ENCODE data around the gene IRGQ.
"Not testable (repeated sequence)": the region's sequence is repeated elsewhere in the genome, so short reads cannot be mapped to it uniquely, and the experiment has no call there.

Gene IRGQ

GRCh38 chr19:43595999-43596841 is at the start of gene IRGQ, which contains the start of gene ZNF576:
TSS of gene IRGQ (minus strand) at chr19:43596134. CDS start at chr19:43595338, 796 bp downstream.
TSS of gene ZNF576 (plus strand) at chr19:43596595. CDS start at chr19:43597109, 514 bp downstream.
- DNase-seq: peak; percentile 100

GRCh38 chr19:43644181-43644580 is 48.2 kb upstream of the IRGQ start:
- DNase-seq: no peak

GRCh38 chr19:43643326-43643725 is 47.4 kb upstream of the IRGQ start:
- DNase-seq: no peak

GRCh38 chr19:43642531-43642930 is 46.6 kb upstream of the IRGQ start:
- no peak for DNase-seq

- no peak for DNase-seq
Measured at GRCh38 chr19:43641333-43641732, 45.4 kb upstream of the IRGQ start.

- DNase-seq: no peak
Measured at GRCh38 chr19:43640424-43640757, 44.5 kb upstream of the IRGQ start.

- peak; percentile 49 for DNase-seq
Measured at GRCh38 chr19:43639519-43640423, 43.8 kb upstream of the IRGQ start, which contains the start of gene CADM4. TSS of gene CADM4 (minus strand) at chr19:43639850. CDS start at chr19:43639790, 60 bp downstream.

- no peak for DNase-seq
Measured at GRCh38 chr19:43638995-43639518, 43.1 kb upstream of the IRGQ start.

GRCh38 chr19:43638214-43638994 is 42.5 kb upstream of the IRGQ start:
- DNase-seq: no peak

GRCh38 chr19:43636121-43636683 is 40.3 kb upstream of the IRGQ start:
- no peak for DNase-seq

- DNase-seq: not testable (repeated sequence)
Measured at GRCh38 chr19:43635561-43635940, 39.6 kb upstream of the IRGQ start.

GRCh38 chr19:43634872-43635560 is 39.1 kb upstream of the IRGQ start:
- DNase-seq: no peak

- no peak for DNase-seq
Measured at GRCh38 chr19:43634506-43634871, 38.6 kb upstream of the IRGQ start.

- no peak for DNase-seq
Measured at GRCh38 chr19:43634068-43634467, 38.1 kb upstream of the IRGQ start.

- no peak for DNase-seq
Measured at GRCh38 chr19:43633520-43633919, 37.6 kb upstream of the IRGQ start.

GRCh38 chr19:43631491-43631890 is 35.6 kb upstream of the IRGQ start:
- no peak for DNase-seq

- DNase-seq: no peak
Measured at GRCh38 chr19:43628646-43629326, 32.9 kb upstream of the IRGQ start.

- no peak for DNase-seq
Measured at GRCh38 chr19:43626838-43627237, 30.9 kb upstream of the IRGQ start.

- DNase-seq: no peak
Measured at GRCh38 chr19:43625918-43626579, 30.1 kb upstream of the IRGQ start.

GRCh38 chr19:43624933-43625332 is 29.0 kb upstream of the IRGQ start:
- DNase-seq: peak; percentile 89
